B cell (primary cell): ENCODE results near the gene ASGR2. TPM values are rescaled to one million over a fixed set of nuclear protein-coding genes. Genes with fewer than 3 reads are reported as not detected.

Source experiments
- ATAC-seq: fragments of 200-7000 bp; cut with Tn5 transposase; one replicate; pipeline ENCODE4 v1.10.0; 2021; ENCODE audit warnings: low read depth, mild to moderate bottlenecking, moderate number of reproducible peaks, moderate library complexity
- CTCF ChIA-PET: fragments of 350-600 bp; sonication (Branson Sonifier 250); formaldehyde crosslinking; loops from one replicate; lab custom pipeline; 2021; ENCODE audit warnings: antibody characterized with exemption, inconsistent platforms; lab: Charles Lee
- POLR2A ChIA-PET: fragments of 350-600 bp; sonication (Branson Sonifier 250); formaldehyde crosslinking; loops from one replicate; lab custom pipeline; 2021; ENCODE audit warnings: antibody characterized with exemption; lab: Charles Lee
- DNase-seq: peaks from one replicate; pipeline ENCODE4 v3.0.0; 2013
- H2AFZ ChIP-seq: 2 replicates; pipeline ENCODE4 v1.6.1; 2012; ENCODE audit warnings: mild to moderate bottlenecking, low read depth, low read length; ENCODE audit not compliant: insufficient read depth, poor library complexity, severe bottlenecking
- H3K27ac ChIP-seq, 2 donors: 1 replicate in 1 of 2; 2 replicates in 1 of 2; pipeline ENCODE4 v1.5.1; 2012 to 2013; ENCODE audit warnings: low read length in 2 of 2, mild to moderate bottlenecking in 2 of 2, moderate library complexity in 1 of 2
- H3K27me3 ChIP-seq, 4 experiments: fragments of 200-600 bp in 1 of 4; sonication (generic) in 1 of 4; replicated peaks in 1 of 4; 1 replicate in 2 of 4; 2 replicates in 2 of 4; pipeline versions ENCODE4 v1.6.1 to v1.7.0; 2013 to 2016; ENCODE audit warnings: low read length in 3 of 4, mild to moderate bottlenecking in 2 of 4, mixed read lengths in 1 of 4, moderate library complexity in 1 of 4; ENCODE audit not compliant: insufficient read depth in 4 of 4, control insufficient read depth in 3 of 4; ENCODE audit errors: control extremely low read depth in 1 of 4
- H3K36me3 ChIP-seq, 2 experiments: replicated peaks in 1 of 2; 1 replicate in 1 of 2; 2 replicates in 1 of 2; pipeline versions ENCODE4 v1.6.1 to v1.7.1; 2013; ENCODE audit warnings: low read length in 1 of 2; ENCODE audit not compliant: insufficient read depth in 2 of 2, control insufficient read depth in 1 of 2; ENCODE audit errors: control extremely low read depth in 1 of 2, extremely low read depth in 1 of 2
- H3K4me1 ChIP-seq, 2 donors: fragments of 200-600 bp in 1 of 2; sonication (generic) in 1 of 2; 1 replicate in 1 of 2; 2 replicates in 1 of 2; pipeline versions ENCODE4 v1.5.1 to v1.6.1; 2013 to 2017; ENCODE audit warnings: low read length in 2 of 2; ENCODE audit not compliant: control insufficient read depth in 2 of 2, insufficient read depth in 2 of 2
- H3K4me2 ChIP-seq: replicated peaks from 2 replicates; pipeline ENCODE3; 2012; ENCODE audit warnings: mild to moderate bottlenecking, low read depth, low read length; ENCODE audit not compliant: poor library complexity, severe bottlenecking
- H3K4me3 ChIP-seq, 5 experiments: fragments of 200-600 bp in 1 of 5; sonication (generic) in 1 of 5; 1 replicate in 3 of 5; 2 replicates in 2 of 5; pipeline versions ENCODE4 v1.5.1 to v1.7.0; 2011 to 2016; ENCODE audit warnings: low read length in 4 of 5, mild to moderate bottlenecking in 4 of 5, low read depth in 2 of 5, control low read depth in 1 of 5, moderate library complexity in 1 of 5; ENCODE audit not compliant: insufficient read depth in 1 of 5; ENCODE audit errors: control extremely low read depth in 1 of 5, extremely low read depth in 1 of 5
- H3K79me2 ChIP-seq: fragments of 200-600 bp; sonication (generic); one replicate; pipeline ENCODE4 v1.6.0; 2016; ENCODE audit warnings: low read length; ENCODE audit not compliant: control insufficient read depth, insufficient read depth
- H3K9ac ChIP-seq: fragments of 200-600 bp; sonication (generic); 2 replicates; pipeline ENCODE4 v1.6.1; 2017; ENCODE audit warnings: mild to moderate bottlenecking, low read length, moderate library complexity
- H3K9me3 ChIP-seq, 3 donors: one replicate each; pipeline versions ENCODE4 v1.6.1 to v1.7.1; 2013; ENCODE audit warnings: low read length in 2 of 3; ENCODE audit not compliant: control insufficient read depth in 2 of 3, insufficient read depth in 1 of 3; ENCODE audit errors: control extremely low read depth in 1 of 3
- H4K20me1 ChIP-seq: 2 replicates; pipeline ENCODE4 v1.6.0; 2012; ENCODE audit warnings: mild to moderate bottlenecking, low read length; ENCODE audit not compliant: insufficient read depth, control insufficient read depth, poor library complexity, severe bottlenecking
- H3K27ac Mint-ChIP-seq: one replicate; pipeline ENCODE4 v1.8.0; 2021; ENCODE audit warnings: mixed read lengths
- H3K27me3 Mint-ChIP-seq: one replicate; pipeline ENCODE4 v1.8.0; 2021; ENCODE audit warnings: mixed read lengths
- H3K4me1 Mint-ChIP-seq: one replicate; pipeline ENCODE4 v1.8.0; 2021; ENCODE audit warnings: mixed read lengths
- H3K4me3 Mint-ChIP-seq: one replicate; pipeline ENCODE4 v1.8.0; 2021; ENCODE audit warnings: mixed read lengths
- H3K9me3 Mint-ChIP-seq: one replicate; pipeline ENCODE4 v1.8.0; 2022; ENCODE audit warnings: mixed read lengths; ENCODE audit not compliant: insufficient read depth
- CTCF ChIP-seq: fragments of 200-600 bp; IDR thresholded peaks from one replicate; pipeline ENCODE4 v1.8.0; 2022; ENCODE audit warnings: antibody characterized with exemption, mild to moderate bottlenecking
- EZH2 ChIP-seq: IDR thresholded peaks from 2 replicates; pipeline ENCODE4 v1.6.1; 2012; ENCODE audit warnings: borderline replicate concordance, low read depth, mild to moderate bottlenecking, moderate library complexity, low read length; ENCODE audit not compliant: insufficient read depth, poor library complexity, severe bottlenecking
- WGBS: methylation state at CpG from one replicate; pipeline ENCODE4 v1.1.5; 2013; ENCODE audit warnings: missing lambda C conversion rate; ENCODE audit not compliant: insufficient coverage; 5-methylcytosine and 5-hydroxymethylcytosine counted together
- intact Hi-C: fragments of 100-400 bp; cut with micrococcal nuclease; formaldehyde crosslinking; loops from one replicate; pipeline ENCODE4 v1.10.0; 2022
- polyA plus RNA-seq: library from polyadenylated mRNA; depleted of rRNA; stranded (reverse); fragments of >200 nt; gene quantifications from 2 replicates; pipeline ENCODE4 v1.2.3, GENCODE V29; 2012
- total RNA-seq, 2 donors: library from RNA; stranded (reverse); fragments of 120-200 nt in 1 of 2; gene quantifications; 1 replicate in 1 of 2; 2 replicates in 1 of 2; pipeline versions ENCODE4 v1.2.3 to v1.2.4, GENCODE V29; 2013 to 2022

ASGR2 gene
- total and polyA plus RNA-seq, 2 donors (not counting 1 experiment from before 2014, with no cell fraction given) = 1.00 TPM; not detected in 1

GRCh38 chr17:7108560-7108925 is 6.1 kb downstream of the ASGR2 start:
- Mint-ChIP-seq H3K9me3 (no peaks in the 10 kb centered on the region), H3K4me1 (peaks cover 7% of the 10 kb centered on the region), H3K27ac (no peak overlapping the region), H3K27me3 (peaks cover 19% of the 10 kb centered on the region), H3K4me3 (no peak overlapping the region)
- no peak for ATAC-seq
- no peak overlapping the region for H2AFZ ChIP-seq
- no peak overlapping the region for H3K9ac ChIP-seq
- intact Hi-C loops = no loop called here
- H3K36me3 ChIP-seq = no peaks in the 10 kb centered on the region
- H3K27me3 ChIP-seq = peaks cover 0 to 7% (median 0%) of the 10 kb centered on the region in 4 experiments
- POLR2A ChIA-PET = interaction anchor here (0.6 to 0.7 kb wide), 2 partner anchors 48 to 534 kb away, joined by 4 to 5 read pairs; no protein-coding TSS in a partner anchor
- DNase-seq = no peak
- no peaks in the 10 kb centered on the region for H3K79me2 ChIP-seq
- CTCF ChIA-PET = no interaction called here
- H3K4me2 ChIP-seq = no peak overlapping the region
- H3K4me1 ChIP-seq = peaks cover 6 to 7% of the 10 kb centered on the region in 2 donors
- no peak overlapping the region for H3K4me3 ChIP-seq
- no peak for TF ChIP-seq EZH2
- no peak for TF ChIP-seq CTCF
- 82% methylated on average over 9 of the region's 10 CpGs for WGBS
- H4K20me1 ChIP-seq = no peaks in the 10 kb centered on the region
- H3K9me3 ChIP-seq = peaks cover 0 to 3% (median 0%) of the 10 kb centered on the region in 3 donors
- no peak overlapping the region for H3K27ac ChIP-seq

- TF ChIP-seq CTCF (no peak), EZH2 (no peak)
Measured at GRCh38 chr17:7107795-7108559, 6.6 kb downstream of the ASGR2 start.

More at GRCh38 chr17:7107795-7108559, 6.6 kb downstream of the ASGR2 start:
- H3K4me3 ChIP-seq = no peak overlapping the region
- H3K4me2 ChIP-seq = no peak overlapping the region
- intact Hi-C loops = no loop called here
- H3K4me1 ChIP-seq = peaks cover 6 to 7% of the 10 kb centered on the region in 2 donors
- H3K9ac ChIP-seq = no peak overlapping the region
- no peak overlapping the region for H2AFZ ChIP-seq
- DNase-seq (no peak), ATAC-seq (no peak)
- Mint-ChIP-seq H3K9me3 (no peaks in the 10 kb centered on the region), H3K4me1 (peaks cover 7% of the 10 kb centered on the region), H3K4me3 (no peak overlapping the region), H3K27me3 (peaks cover 24% of the 10 kb centered on the region), H3K27ac (no peak overlapping the region)
- H3K79me2 ChIP-seq = no peaks in the 10 kb centered on the region
- H3K27me3 ChIP-seq = peaks cover 0 to 7% (median 0%) of the 10 kb centered on the region in 4 experiments
- peaks cover 0 to 3% (median 0%) of the 10 kb centered on the region in 3 donors for H3K9me3 ChIP-seq
- H3K36me3 ChIP-seq = no peaks in the 10 kb centered on the region
- CTCF ChIA-PET = interaction anchor here (1.2 kb wide), 1 partner anchor 24 kb away, joined by 3 read pairs; no protein-coding TSS in a partner anchor
- no peak overlapping the region for H3K27ac ChIP-seq
- no peaks in the 10 kb centered on the region for H4K20me1 ChIP-seq
- WGBS = 89% methylated on average over 32 of the region's 32 CpGs
- POLR2A ChIA-PET = interaction anchor here (0.6 kb wide), 1 partner anchor 48 kb away, joined by 5 read pairs; no protein-coding TSS in a partner anchor
